ENCODE data around the gene PPP1R8.

DNA sequence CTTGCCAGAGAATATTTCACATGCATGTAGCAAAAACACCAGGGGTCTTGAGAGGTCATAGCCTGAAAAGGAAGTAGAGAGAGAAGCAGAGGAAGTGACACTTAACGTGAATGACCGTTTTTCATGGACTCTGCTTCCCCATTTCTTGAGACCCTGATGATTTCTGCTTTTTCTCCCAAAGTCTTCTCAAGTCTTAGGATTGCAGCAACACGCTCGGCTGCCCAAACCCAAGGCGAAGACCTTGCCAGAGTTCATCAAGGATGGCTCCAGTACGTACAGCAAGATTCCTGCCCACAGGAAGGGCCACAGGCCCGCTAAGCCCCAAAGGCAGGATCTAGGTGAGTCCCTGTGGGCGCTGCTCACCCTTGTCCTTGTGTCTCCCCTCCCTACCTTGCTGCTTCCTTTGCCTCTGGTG lies 54.5 kb downstream of the PPP1R8 start:
- TF ChIP-seq CTCF (IDR thresholded peaks at IDR 0.05; ENCODE audit: poor library complexity) (no peak), EZH2phosphoT487 (IDR thresholded peaks at IDR 0.05; ENCODE audit: low read depth, severe bottlenecking, unreplicated experiment) (no peak)

All from hepatocyte (in vitro differentiated cells).